Measurements from ENCODE around the gene MORC1.

DNA sequence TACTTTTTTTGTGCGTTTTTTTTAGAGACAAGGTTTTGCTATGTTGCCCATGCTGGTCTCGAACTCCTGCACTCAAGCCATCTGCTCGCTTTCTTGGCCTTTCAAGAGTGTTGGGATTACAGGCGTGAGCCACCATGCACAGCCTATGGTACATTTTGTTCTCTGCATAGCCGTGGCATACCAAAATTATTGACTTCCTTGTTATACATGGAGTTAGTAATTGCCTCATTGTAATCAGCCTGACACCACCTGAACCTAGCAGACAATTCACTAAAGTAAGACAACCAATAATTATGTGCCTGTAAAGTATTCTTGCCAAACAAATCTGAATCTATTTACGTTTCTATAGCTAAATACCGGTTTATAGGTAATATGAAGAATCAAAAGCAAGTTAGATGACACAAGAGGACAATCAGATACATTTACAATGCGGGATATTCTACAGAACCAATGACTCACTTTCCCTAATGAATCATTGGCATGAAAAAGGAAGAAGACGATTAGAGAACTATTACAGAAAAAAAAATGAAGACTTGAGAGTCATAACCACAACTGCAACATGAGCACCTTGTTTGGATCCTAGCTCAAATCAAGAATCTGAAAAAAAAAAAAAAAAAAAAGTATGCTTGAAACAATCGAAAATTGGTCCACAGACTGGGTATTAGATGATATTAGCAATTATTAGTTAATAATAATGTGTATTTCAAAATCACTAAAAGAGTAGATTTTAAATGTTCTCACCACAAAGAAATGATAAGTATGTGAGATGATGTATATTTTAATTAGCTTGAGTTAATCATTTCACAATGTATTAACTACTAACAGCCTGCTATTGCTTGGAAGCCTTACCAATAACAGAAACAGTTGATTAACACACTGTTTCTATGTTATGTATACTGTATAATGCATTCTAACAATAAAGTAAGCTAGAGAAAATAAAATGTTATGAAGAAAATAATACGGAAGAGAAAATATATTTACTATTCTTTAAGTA lies 171.3 kb downstream of the MORC1 start:
- TF ChIP-seq, protein P1, sequence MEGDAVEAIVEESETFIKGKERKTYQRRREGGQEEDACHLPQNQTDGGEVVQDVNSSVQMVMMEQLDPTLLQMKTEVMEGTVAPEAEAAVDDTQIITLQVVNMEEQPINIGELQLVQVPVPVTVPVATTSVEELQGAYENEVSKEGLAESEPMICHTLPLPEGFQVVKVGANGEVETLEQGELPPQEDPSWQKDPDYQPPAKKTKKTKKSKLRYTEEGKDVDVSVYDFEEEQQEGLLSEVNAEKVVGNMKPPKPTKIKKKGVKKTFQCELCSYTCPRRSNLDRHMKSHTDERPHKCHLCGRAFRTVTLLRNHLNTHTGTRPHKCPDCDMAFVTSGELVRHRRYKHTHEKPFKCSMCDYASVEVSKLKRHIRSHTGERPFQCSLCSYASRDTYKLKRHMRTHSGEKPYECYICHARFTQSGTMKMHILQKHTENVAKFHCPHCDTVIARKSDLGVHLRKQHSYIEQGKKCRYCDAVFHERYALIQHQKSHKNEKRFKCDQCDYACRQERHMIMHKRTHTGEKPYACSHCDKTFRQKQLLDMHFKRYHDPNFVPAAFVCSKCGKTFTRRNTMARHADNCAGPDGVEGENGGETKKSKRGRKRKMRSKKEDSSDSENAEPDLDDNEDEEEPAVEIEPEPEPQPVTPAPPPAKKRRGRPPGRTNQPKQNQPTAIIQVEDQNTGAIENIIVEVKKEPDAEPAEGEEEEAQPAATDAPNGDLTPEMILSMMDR (conservative IDR thresholded peaks at IDR 0.05 in 1 of 2, IDR thresholded peaks at IDR 0.05 in 1 of 2; ENCODE audit: extremely low read depth in 1 of 2, insufficient read depth in 1 of 2, low read depth in 1 of 2, low read length in 2 of 2) = no peak
- no peak for TF ChIP-seq EZH2 (IDR thresholded peaks at IDR 0.05; ENCODE audit: borderline replicate concordance, low read length)
